Activated T-cell treated with anti-CD3 and anti-CD28 coated beads for 1 hour (primary cell): Measurements from ENCODE around the gene RSRC1.
"Not testable (repeated sequence)": the region's sequence is repeated elsewhere in the genome, so short reads cannot be mapped to it uniquely, and the experiment has no call there.

Experiments used
- DNase-seq: peaks from one replicate; pipeline ENCODE4 v3.0.0-alpha.2; 2020; ENCODE audit warnings: low read depth

RSRC1 gene

GRCh38 chr3:158228942-158229341 is 119.1 kb downstream of the RSRC1 start:
- not testable (repeated sequence) for DNase-seq

- DNase-seq, result no peak
These were observed 123.9 kb downstream of the RSRC1 start for GRCh38 chr3:158233791-158234190.

GRCh38 chr3:158244274-158244673 is 134.4 kb downstream of the RSRC1 start:
- DNase-seq, result no peak

GRCh38 chr3:158247288-158247687 is 137.4 kb downstream of the RSRC1 start:
- DNase-seq, result no peak

GRCh38 chr3:158248261-158248660 is 138.4 kb downstream of the RSRC1 start:
- DNase-seq, result no peak

- no peak for DNase-seq
These were observed 139.3 kb downstream of the RSRC1 start for GRCh38 chr3:158249183-158249582.

- DNase-seq, result no peak
These were observed 148.7 kb downstream of the RSRC1 start for GRCh38 chr3:158258619-158259018.

GRCh38 chr3:158260392-158260791 is 150.5 kb downstream of the RSRC1 start:
- no peak for DNase-seq

GRCh38 chr3:158261371-158261991 is 151.6 kb downstream of the RSRC1 start:
- no peak for DNase-seq

GRCh38 chr3:158264894-158265293 is 155.0 kb downstream of the RSRC1 start:
- DNase-seq, result no peak

GRCh38 chr3:158267015-158267414 is 157.1 kb downstream of the RSRC1 start:
- DNase-seq, result no peak

- DNase-seq, result no peak
These were observed 160.1 kb downstream of the RSRC1 start for GRCh38 chr3:158269942-158270341.

- no peak for DNase-seq
These were observed 162.2 kb downstream of the RSRC1 start for GRCh38 chr3:158272081-158272480.

- no peak for DNase-seq
These were observed 163.8 kb downstream of the RSRC1 start for GRCh38 chr3:158273656-158274055.

- DNase-seq, result no peak
These were observed 168.3 kb downstream of the RSRC1 start for GRCh38 chr3:158278187-158278586.

- DNase-seq, result no peak
These were observed 169.7 kb downstream of the RSRC1 start for GRCh38 chr3:158279609-158280008.

GRCh38 chr3:158295771-158296170 is 185.9 kb downstream of the RSRC1 start:
- no peak for DNase-seq

- no peak for DNase-seq
These were observed 188.1 kb downstream of the RSRC1 start for GRCh38 chr3:158297940-158298339.

- DNase-seq, result no peak
These were observed 198.5 kb downstream of the RSRC1 start for GRCh38 chr3:158308236-158308928.

- DNase-seq, result no peak
These were observed 202.8 kb downstream of the RSRC1 start for GRCh38 chr3:158312560-158313141.

GRCh38 chr3:158313338-158313927 is 203.5 kb downstream of the RSRC1 start:
- DNase-seq, result no peak

GRCh38 chr3:158314426-158315357 is 204.8 kb downstream of the RSRC1 start:
- no peak for DNase-seq
